OCI-LY3 (cell line): ENCODE results near the gene SPATA32.

Experiments
- H2AFZ ChIP-seq: fragments of 200-600, 300-600 bp; shearing (Covaris generic); 2 replicates; pipeline ENCODE4 v1.6.0; 2014; ENCODE audit warnings: antibody characterized with exemption, low read depth, low read length
- H3K27ac ChIP-seq: fragments of 200-600, 300-600 bp; sonication (generic); 2 replicates; pipeline ENCODE4 v1.5.1; 2014; ENCODE audit warnings: mild to moderate bottlenecking, low read length, moderate library complexity, mixed read lengths
- H3K27me3 ChIP-seq: fragments of 200-600, 300-600 bp; sonication (generic); 2 replicates; pipeline ENCODE4 v1.6.1; 2014; ENCODE audit warnings: low read depth, low read length, mixed read lengths
- H3K36me3 ChIP-seq: fragments of 200-600, 300-600 bp; sonication (generic); replicated peaks from 2 replicates; pipeline ENCODE3; 2014; ENCODE audit warnings: low read depth, low read length, mixed read lengths
- H3K4me1 ChIP-seq: fragments of 300-600, 200-600 bp; sonication (generic); 2 replicates; pipeline ENCODE4 v1.6.1; 2014; ENCODE audit warnings: low read length, mixed read lengths
- H3K4me2 ChIP-seq: fragments of 200-600, 300-600 bp; sonication (generic); 2 replicates; pipeline ENCODE4 v1.6.1; 2014; ENCODE audit warnings: low read length, mixed read lengths
- H3K4me3 ChIP-seq: fragments of 300-600, 200-600 bp; sonication (generic); 2 replicates; pipeline ENCODE4 v1.5.1; 2014; ENCODE audit warnings: antibody characterized with exemption, mild to moderate bottlenecking, low read length, moderate library complexity
- H3K79me2 ChIP-seq: fragments of 300-600, 200-600 bp; shearing (Covaris generic); 2 replicates; pipeline ENCODE4 v1.6.1; 2014; ENCODE audit warnings: mild to moderate bottlenecking, low read length, mixed read lengths
- H3K9ac ChIP-seq: fragments of 300-600, 200-600 bp; shearing (Covaris generic); 2 replicates; pipeline ENCODE4 v1.6.0; 2014; ENCODE audit warnings: mild to moderate bottlenecking, low read length, moderate library complexity
- H3K9me3 ChIP-seq: fragments of 200-600, 300-600 bp; shearing (Covaris generic); 2 replicates; pipeline ENCODE4 v1.6.1; 2014; ENCODE audit warnings: low read length, mixed read lengths; ENCODE audit not compliant: insufficient read depth
- H4K20me1 ChIP-seq: fragments of 200-600, 300-600 bp; sonication (generic); 2 replicates; pipeline ENCODE4 v1.6.1; 2016; ENCODE audit warnings: low read length, mixed read lengths; ENCODE audit not compliant: insufficient read depth
- CTCF ChIP-seq: fragments of 200-600, 300-600 bp; sonication (generic); IDR thresholded peaks from 2 replicates; pipeline ENCODE4 v1.5.1; 2014; ENCODE audit warnings: antibody characterized with exemption, low read length, low read depth
- EZH2phosphoT487 ChIP-seq: fragments of 200-600 bp; shearing (Covaris generic); IDR thresholded peaks from 2 replicates; pipeline ENCODE4 v1.6.1; 2018; ENCODE audit warnings: antibody characterized with exemption, mixed run types, low read depth

The SPATA32 gene

GRCh38 chr17:45292696-45293412, 31.0 kb upstream of the SPATA32 start:
- Histone ChIP-seq H3K79me2 (peaks cover 91% of the 10 kb centered on the region), H3K4me1 (peaks cover 71% of the 10 kb centered on the region), H3K36me3 (peaks cover 73% of the 10 kb centered on the region), H2AFZ (no peak overlapping the region), H3K27me3 (no peaks in the 10 kb centered on the region), H3K9me3 (no peaks in the 10 kb centered on the region), H3K4me2 (peak overlapping the region; percentile 59; the same call in 1 of the 2 replicates), H4K20me1 (peaks cover 85% of the 10 kb centered on the region), H3K27ac (peak overlapping the region; percentile 8; the same call in 1 of the 2 replicates), H3K4me3 (no peak overlapping the region), H3K9ac (no peak overlapping the region)
- no peak for TF ChIP-seq CTCF
- no peak for TF ChIP-seq EZH2phosphoT487

- Histone ChIP-seq H3K27ac (peak overlapping the region; percentile 39; the same call in 1 of the 2 replicates), H3K27me3 (no peaks in the 10 kb centered on the region), H2AFZ (no peak overlapping the region), H3K4me1 (peaks cover 55% of the 10 kb centered on the region), H3K9me3 (no peaks in the 10 kb centered on the region), H3K9ac (no peak overlapping the region), H3K36me3 (peaks cover 64% of the 10 kb centered on the region), H4K20me1 (peaks cover 71% of the 10 kb centered on the region), H3K79me2 (peaks cover 75% of the 10 kb centered on the region), H3K4me2 (no peak overlapping the region), H3K4me3 (no peak overlapping the region)
- TF ChIP-seq EZH2phosphoT487 (no peak), CTCF (no peak)
These were observed 29.4 kb upstream of the SPATA32 start for GRCh38 chr17:45291171-45291805.

- no peak for TF ChIP-seq CTCF
- no peak for TF ChIP-seq EZH2phosphoT487
- no peaks in the 10 kb centered on the region for H3K9me3 ChIP-seq
- peaks cover 65% of the 10 kb centered on the region for H3K79me2 ChIP-seq
- no peak overlapping the region for H3K4me3 ChIP-seq
- H3K27me3 ChIP-seq: no peaks in the 10 kb centered on the region
- H3K9ac ChIP-seq: no peak overlapping the region
- peaks cover 60% of the 10 kb centered on the region for H3K36me3 ChIP-seq
- H2AFZ ChIP-seq: no peak overlapping the region
- peaks cover 46% of the 10 kb centered on the region for H3K4me1 ChIP-seq
- H4K20me1 ChIP-seq: peaks cover 64% of the 10 kb centered on the region
- no peak overlapping the region for H3K4me2 ChIP-seq
- no peak overlapping the region for H3K27ac ChIP-seq
These were observed 28.4 kb upstream of the SPATA32 start for GRCh38 chr17:45290269-45290765.
